ENCODE results near the gene PNPLA5. TPM values are rescaled to one million over a fixed set of nuclear protein-coding genes. Genes with fewer than 3 reads are reported as not detected.
"Not testable (repeated sequence)": the region's sequence is repeated elsewhere in the genome, so short reads cannot be mapped to it uniquely, and the experiment has no call there.

Gene PNPLA5
- total RNA-seq, 4 donors from 2014 or later: 2.5 to 13.5 (median 4.7) TPM

DNA sequence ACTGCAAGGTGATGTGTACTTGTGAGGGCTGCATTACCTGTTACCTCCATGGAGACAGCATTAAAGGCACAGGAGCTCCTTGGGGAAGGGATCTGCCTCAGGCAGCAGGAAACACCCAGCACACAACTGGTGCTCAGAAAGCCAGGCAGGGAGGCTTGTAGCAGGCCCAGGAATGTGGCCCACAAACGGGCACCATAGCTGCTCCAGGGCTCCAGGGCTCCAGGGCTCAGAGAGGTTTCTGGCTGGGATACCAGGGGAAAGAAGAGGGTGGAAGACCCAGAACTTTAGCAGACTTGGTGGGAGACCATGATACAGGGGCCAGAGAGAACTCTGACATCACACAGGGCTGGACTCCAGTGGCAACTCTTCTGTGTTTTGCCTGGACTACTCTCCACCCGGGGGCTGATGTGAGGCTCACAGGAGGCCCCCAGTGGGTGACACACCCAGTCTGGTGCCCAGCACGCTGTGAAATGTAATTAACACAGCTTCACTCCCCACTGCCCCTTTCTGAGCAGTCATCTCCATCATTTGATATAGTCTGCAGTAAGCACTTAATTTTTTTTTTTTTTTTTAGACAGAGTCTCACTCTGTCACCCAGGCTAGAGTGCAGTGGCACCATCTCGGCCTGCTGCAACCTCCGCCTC is 14.8 kb downstream of the PNPLA5 start:
- H3K9me3 ChIP-seq: no peaks in the 10 kb centered on the region
- H3K27me3 ChIP-seq: peaks cover 67% of the 10 kb centered on the region
- TF ChIP-seq EP300 (IDR thresholded peaks at IDR 0.05): no peak
- TF ChIP-seq, protein P1, sequence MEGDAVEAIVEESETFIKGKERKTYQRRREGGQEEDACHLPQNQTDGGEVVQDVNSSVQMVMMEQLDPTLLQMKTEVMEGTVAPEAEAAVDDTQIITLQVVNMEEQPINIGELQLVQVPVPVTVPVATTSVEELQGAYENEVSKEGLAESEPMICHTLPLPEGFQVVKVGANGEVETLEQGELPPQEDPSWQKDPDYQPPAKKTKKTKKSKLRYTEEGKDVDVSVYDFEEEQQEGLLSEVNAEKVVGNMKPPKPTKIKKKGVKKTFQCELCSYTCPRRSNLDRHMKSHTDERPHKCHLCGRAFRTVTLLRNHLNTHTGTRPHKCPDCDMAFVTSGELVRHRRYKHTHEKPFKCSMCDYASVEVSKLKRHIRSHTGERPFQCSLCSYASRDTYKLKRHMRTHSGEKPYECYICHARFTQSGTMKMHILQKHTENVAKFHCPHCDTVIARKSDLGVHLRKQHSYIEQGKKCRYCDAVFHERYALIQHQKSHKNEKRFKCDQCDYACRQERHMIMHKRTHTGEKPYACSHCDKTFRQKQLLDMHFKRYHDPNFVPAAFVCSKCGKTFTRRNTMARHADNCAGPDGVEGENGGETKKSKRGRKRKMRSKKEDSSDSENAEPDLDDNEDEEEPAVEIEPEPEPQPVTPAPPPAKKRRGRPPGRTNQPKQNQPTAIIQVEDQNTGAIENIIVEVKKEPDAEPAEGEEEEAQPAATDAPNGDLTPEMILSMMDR (IDR thresholded peaks at IDR 0.05): no peak
- TF ChIP-seq POLR2A (IDR thresholded peaks at IDR 0.05): no peak
- TF ChIP-seq POLR2AphosphoS5 (IDR thresholded peaks at IDR 0.05): no peak
- H3K4me1 ChIP-seq: no peaks in the 10 kb centered on the region
- peak in 1 of 2 donors; percentile 18 for DNase-seq (ENCODE audit: low spot score in 2 of 2)
- H3K27ac ChIP-seq: no peak overlapping the region
- WGBS: 80% methylated on average over 4 of the region's 5 CpGs
- no peak overlapping the region for H3K4me3 ChIP-seq
- no peaks in the 10 kb centered on the region for H3K36me3 ChIP-seq

- H3K4me1 ChIP-seq: no peaks in the 10 kb centered on the region
- DNase-seq (ENCODE audit: low spot score in 2 of 2): no peak
- H3K27ac ChIP-seq: no peak overlapping the region
- TF ChIP-seq POLR2A (IDR thresholded peaks at IDR 0.05) (no peak), POLR2AphosphoS5 (IDR thresholded peaks at IDR 0.05) (no peak), EP300 (IDR thresholded peaks at IDR 0.05) (no peak)
- TF ChIP-seq, protein P1 (IDR thresholded peaks at IDR 0.05): no peak
- H3K4me3 ChIP-seq: no peak overlapping the region
- no peaks in the 10 kb centered on the region for H3K36me3 ChIP-seq
- no peaks in the 10 kb centered on the region for H3K9me3 ChIP-seq
- peaks cover 22% of the 10 kb centered on the region for H3K27me3 ChIP-seq
- WGBS: 93% methylated on average over 5 of the region's 5 CpGs
These were observed 22.0 kb downstream of the PNPLA5 start for GRCh38 chr22:43869799-43870198.

- not testable (repeated sequence) for H3K36me3 ChIP-seq; H3K4me1 ChIP-seq; DNase-seq (ENCODE audit: low spot score in 2 of 2); H3K27ac ChIP-seq; H3K9me3 ChIP-seq; H3K4me3 ChIP-seq
- 74% methylated on average over 4 of the region's 4 CpGs for WGBS
- peaks cover 21% of the 10 kb centered on the region for H3K27me3 ChIP-seq
These were observed 22.8 kb downstream of the PNPLA5 start for GRCh38 chr22:43869001-43869400.

DNA sequence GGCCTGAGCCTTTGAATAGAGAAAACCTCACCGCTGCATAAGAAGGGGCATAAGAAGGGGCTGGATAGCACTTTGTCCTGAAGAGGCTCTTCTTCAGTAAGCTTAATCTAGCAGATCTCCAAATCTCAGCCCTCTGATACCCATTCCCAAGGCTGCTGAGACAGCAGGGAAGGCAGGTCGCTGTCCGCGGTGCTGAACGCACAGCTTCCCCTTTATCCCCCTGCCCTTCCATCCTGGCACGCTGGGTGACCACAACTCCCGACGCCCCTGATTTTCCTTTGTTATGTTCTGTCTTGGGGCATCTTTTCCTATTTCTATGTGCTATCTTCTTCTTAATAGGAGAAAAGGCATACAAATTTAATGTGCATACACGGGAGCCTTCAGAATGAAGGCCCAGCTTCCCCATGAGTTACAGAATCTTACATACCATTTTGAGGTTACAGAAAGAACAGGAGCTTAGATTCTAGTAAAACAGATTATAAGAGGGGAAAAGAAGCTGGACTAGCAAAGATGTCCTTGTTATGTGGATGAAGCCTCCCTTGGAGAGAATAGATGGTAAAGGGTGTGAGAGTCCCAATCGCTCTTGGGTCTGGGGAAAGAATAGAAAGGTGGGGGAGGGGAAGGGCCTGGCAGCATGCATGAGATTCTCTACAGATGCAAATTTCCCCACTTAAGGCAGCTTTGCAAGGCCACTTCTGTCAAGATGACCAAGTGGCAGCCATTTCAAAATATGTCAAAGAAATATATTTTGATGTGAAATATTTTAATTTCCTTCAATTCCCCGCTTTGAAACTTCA is 23.8 kb downstream of the PNPLA5 start:
- H3K4me1 ChIP-seq: no peaks in the 10 kb centered on the region
- H3K4me3 ChIP-seq: no peak overlapping the region
- H3K27me3 ChIP-seq: peaks cover 31% of the 10 kb centered on the region
- 10% methylated on average over 11 of the region's 11 CpGs for WGBS
- H3K36me3 ChIP-seq: no peaks in the 10 kb centered on the region
- H3K27ac ChIP-seq: no peak overlapping the region
- TF ChIP-seq POLR2AphosphoS5 (IDR thresholded peaks at IDR 0.05) (no peak), POLR2A (IDR thresholded peaks at IDR 0.05) (no peak), EP300 (IDR thresholded peaks at IDR 0.05) (no peak)
- TF ChIP-seq, protein P1 (IDR thresholded peaks at IDR 0.05): no peak
- DNase-seq (ENCODE audit: low spot score in 2 of 2): peak in 1 of 2 donors; percentile 58
- no peaks in the 10 kb centered on the region for H3K9me3 ChIP-seq

DNA sequence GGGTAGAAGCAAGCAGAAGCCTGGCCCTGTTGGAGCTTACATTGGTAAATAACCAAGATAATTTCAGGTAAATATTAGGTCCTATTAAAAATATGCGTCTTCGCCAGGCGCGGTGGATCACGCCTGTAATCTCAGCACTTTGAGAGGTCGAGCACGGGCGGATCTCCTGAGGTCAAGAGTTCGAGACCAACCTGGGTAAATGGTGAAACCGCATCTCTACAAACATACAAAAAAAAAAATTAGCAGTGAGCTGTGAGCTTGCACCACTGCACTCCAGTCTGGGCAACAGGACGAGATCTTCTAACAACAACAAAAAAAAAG is 29.0 kb downstream of the PNPLA5 start:
- H3K4me3 ChIP-seq: no peak overlapping the region
- H3K27me3 ChIP-seq: peaks cover 76% of the 10 kb centered on the region
- DNase-seq (ENCODE audit: low spot score in 2 of 2): peak in 1 of 2 donors; percentile 45
- no peaks in the 10 kb centered on the region for H3K36me3 ChIP-seq
- H3K9me3 ChIP-seq: no peaks in the 10 kb centered on the region
- no peak overlapping the region for H3K27ac ChIP-seq
- H3K4me1 ChIP-seq: peaks cover 5% of the 10 kb centered on the region
- TF ChIP-seq POLR2AphosphoS5 (IDR thresholded peaks at IDR 0.05): no peak
- no peak for TF ChIP-seq EP300 (IDR thresholded peaks at IDR 0.05)
- TF ChIP-seq, protein P1 (IDR thresholded peaks at IDR 0.05): no peak
- TF ChIP-seq POLR2A (IDR thresholded peaks at IDR 0.05): no peak
- 65% methylated on average over 11 of the region's 11 CpGs for WGBS
